Inflammatory macrophage treated with lipopolysaccharide for 1 hour (primary cell): Measurements from ENCODE around the gene EHD3.

Experiments used
- DNase-seq, 2 donors: peaks; one replicate each; pipeline ENCODE4 v3.0.0-alpha.2; 2020 to 2022

EHD3 gene

GRCh38 chr2:31233741-31234682 lies at the start of gene EHD3:
EHD3 (plus strand) TSS chr2:31234152; CDS start chr2:31234622, 470 bp downstream.
- peak; percentile 62 to 71 for DNase-seq

GRCh38 chr2:31187166-31187565 lies 46.8 kb upstream of the EHD3 start:
- DNase-seq = no peak

GRCh38 chr2:31188131-31188530 lies 45.8 kb upstream of the EHD3 start:
- DNase-seq = no peak

GRCh38 chr2:31189141-31189540 lies 44.8 kb upstream of the EHD3 start:
- DNase-seq = no peak

GRCh38 chr2:31190188-31190587 lies 43.8 kb upstream of the EHD3 start:
- no peak for DNase-seq

- no peak for DNase-seq
Measured at GRCh38 chr2:31191931-31192330, 42.0 kb upstream of the EHD3 start.

GRCh38 chr2:31192396-31192795 lies 41.6 kb upstream of the EHD3 start:
- DNase-seq = no peak

- DNase-seq = no peak
Measured at GRCh38 chr2:31192851-31193392, 41.0 kb upstream of the EHD3 start.

- no peak for DNase-seq
Measured at GRCh38 chr2:31193806-31194205, 40.1 kb upstream of the EHD3 start.

- DNase-seq = no peak
Measured at GRCh38 chr2:31196622-31197021, 37.3 kb upstream of the EHD3 start.

- no peak for DNase-seq
Measured at GRCh38 chr2:31197166-31197565, 36.8 kb upstream of the EHD3 start.

GRCh38 chr2:31197669-31198068 lies 36.3 kb upstream of the EHD3 start:
- no peak for DNase-seq

- DNase-seq = no peak
Measured at GRCh38 chr2:31199206-31199605, 34.7 kb upstream of the EHD3 start.

GRCh38 chr2:31200972-31201371 lies 33.0 kb upstream of the EHD3 start:
- DNase-seq = no peak

- no peak for DNase-seq
Measured at GRCh38 chr2:31202041-31202440, 31.9 kb upstream of the EHD3 start.

- no peak for DNase-seq
Measured at GRCh38 chr2:31202833-31203232, 31.1 kb upstream of the EHD3 start.

GRCh38 chr2:31203916-31204315 lies 30.0 kb upstream of the EHD3 start:
- no peak for DNase-seq

- DNase-seq = no peak
Measured at GRCh38 chr2:31204783-31205182, 29.2 kb upstream of the EHD3 start.

- no peak for DNase-seq
Measured at GRCh38 chr2:31205186-31205585, 28.8 kb upstream of the EHD3 start.

- no peak for DNase-seq
Measured at GRCh38 chr2:31205613-31206012, 28.3 kb upstream of the EHD3 start.

GRCh38 chr2:31207790-31208189 lies 26.2 kb upstream of the EHD3 start:
- no peak for DNase-seq

- DNase-seq = no peak
Measured at GRCh38 chr2:31208240-31208639, 25.7 kb upstream of the EHD3 start.

- no peak for DNase-seq
Measured at GRCh38 chr2:31212659-31213600, 21.0 kb upstream of the EHD3 start.
